Esophagus muscularis mucosa (tissue), 4 donors: ENCODE results near the gene GGA2. TPM values are rescaled to one million over a fixed set of nuclear protein-coding genes. Genes with fewer than 3 reads are reported as not detected.

Experiments
- DNase-seq: peaks from one replicate; pipeline ENCODE4 v3.0.0-alpha.2; 2017; ENCODE audit errors: extremely low spot score
- H3K27ac ChIP-seq, 4 donors: fragments of 200-600 bp; sonication (generic); replicated peaks in 1 of 4; 1 replicate in 3 of 4; 2 replicates in 1 of 4; pipeline ENCODE4 v1.5.1; 2016 to 2019; ENCODE audit warnings: mild to moderate bottlenecking in 1 of 4
- H3K27me3 ChIP-seq, 4 donors: fragments of 200-600 bp; sonication (generic); one replicate each; pipeline versions ENCODE4 v1.5.1 to v1.6.0; 2016 to 2019
- H3K36me3 ChIP-seq, 4 donors: fragments of 200-600 bp; sonication (generic); one replicate each; pipeline ENCODE4 v1.5.1; 2016 to 2019
- H3K4me1 ChIP-seq, 4 donors: fragments of 200-600 bp; sonication (generic); one replicate each; pipeline ENCODE4 v1.5.1; 2016 to 2019
- H3K4me3 ChIP-seq, 4 donors: fragments of 200-600 bp; sonication (generic); 1 replicate in 2 of 4; 2 replicates in 2 of 4; pipeline ENCODE4 v1.5.1; 2016 to 2019; ENCODE audit warnings: mild to moderate bottlenecking in 4 of 4, moderate library complexity in 1 of 4
- H3K9me3 ChIP-seq, 4 donors: fragments of 200-600 bp; sonication (generic); 1 replicate in 3 of 4; 2 replicates in 1 of 4; pipeline ENCODE4 v1.5.1; 2016 to 2019
- CTCF ChIP-seq, 3 experiments: fragments of 200-600 bp in 2 of 3; fragments of 450-650 bp in 1 of 3; sonication (generic) in 2 of 3; IDR thresholded peaks; one replicate each; pipeline ENCODE4 v1.5.1; 2017 to 2019; ENCODE audit warnings: antibody characterized with exemption in 3 of 3, mild to moderate bottlenecking in 2 of 3, moderate library complexity in 1 of 3
- EP300 ChIP-seq: sonication (generic); formaldehyde crosslinking; IDR thresholded peaks from one replicate; pipeline ENCODE4 v1.6.1; 2017; ENCODE audit warnings: antibody characterized with exemption
- POLR2A ChIP-seq: fragments of 450-650 bp; IDR thresholded peaks from one replicate; pipeline ENCODE4 v1.6.1; 2017; ENCODE audit warnings: antibody characterized with exemption, moderate library complexity, mild to moderate bottlenecking, low read depth
- POLR2AphosphoS5 ChIP-seq, 2 donors: sonication (generic); formaldehyde crosslinking; IDR thresholded peaks; one replicate each; pipeline ENCODE4 v1.6.1; 2017; ENCODE audit warnings: antibody characterized with exemption in 2 of 2
- WGBS: methylation state at CpG from one replicate; pipeline ENCODE4 v1.1.5; 2018; 5-methylcytosine and 5-hydroxymethylcytosine counted together
- intact Hi-C: fragments of 100-400 bp; cut with DNase I; formaldehyde crosslinking; loops from one replicate; pipeline ENCODE4 v1.15.1; 2023
- total RNA-seq, 4 donors: library from RNA; depleted of rRNA; stranded (reverse); fragments of >200 nt; gene quantifications; one replicate each; pipeline versions ENCODE4 v1.1.0 to v1.2.1, GENCODE V29; 2016

The GGA2 gene
- total RNA-seq, 4 donors from 2014 or later = 20.3 to 37.3 (median 23.0) TPM

DNA sequence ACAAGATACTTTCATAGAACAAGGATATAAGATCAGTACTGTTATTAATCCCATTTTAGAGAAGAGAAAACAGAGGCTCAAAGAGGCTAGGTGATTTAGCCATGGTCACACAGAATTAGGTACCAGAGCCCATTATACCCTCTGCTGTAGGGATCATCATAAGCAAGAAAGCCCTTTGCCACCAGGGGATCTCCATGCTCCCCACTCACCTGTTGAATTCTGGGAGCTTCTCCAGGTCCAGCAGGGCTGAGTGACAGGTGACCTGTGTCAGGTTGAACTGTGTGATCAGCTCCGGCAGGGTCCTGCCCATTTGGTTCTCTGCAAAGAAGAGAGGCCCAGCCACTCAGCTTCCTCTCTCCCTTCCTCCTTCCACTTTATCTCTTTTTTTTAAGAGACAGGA, 22.2 kb upstream of the GGA2 start:
- H3K27ac ChIP-seq = no peak overlapping the region
- no peak for TF ChIP-seq POLR2AphosphoS5 (IDR thresholded peaks at IDR 0.05)
- TF ChIP-seq POLR2A = no peak
- TF ChIP-seq CTCF (IDR thresholded peaks at IDR 0.05) = no peak
- TF ChIP-seq EP300 = no peak
- intact Hi-C loops = no loop called here
- no peak overlapping the region for H3K4me3 ChIP-seq
- 100% methylated on average over 1 of the region's 1 CpG for WGBS
- H3K9me3 ChIP-seq = no peaks in the 10 kb centered on the region
- H3K36me3 ChIP-seq = peaks cover 55 to 100% (median 90%) of the 10 kb centered on the region in 4 donors
- H3K27me3 ChIP-seq = no peaks in the 10 kb centered on the region
- no peaks in the 10 kb centered on the region for H3K4me1 ChIP-seq
- DNase-seq = no peak

- no peak overlapping the region for H3K4me3 ChIP-seq
- 87% methylated on average over 5 of the region's 5 CpGs for WGBS
- no peak for DNase-seq
- no peaks in the 10 kb centered on the region for H3K9me3 ChIP-seq
- no peaks in the 10 kb centered on the region for H3K27me3 ChIP-seq
- peaks cover 48 to 99% (median 82%) of the 10 kb centered on the region in 4 donors for H3K36me3 ChIP-seq
- intact Hi-C loops = no loop called here
- no peaks in the 10 kb centered on the region for H3K4me1 ChIP-seq
- H3K27ac ChIP-seq = no peak overlapping the region
- TF ChIP-seq EP300 (no peak), POLR2AphosphoS5 (IDR thresholded peaks at IDR 0.05) (no peak), CTCF (IDR thresholded peaks at IDR 0.05) (no peak), POLR2A (no peak)
These were observed 19.8 kb upstream of the GGA2 start for GRCh38 chr16:23530062-23530461.

- Histone ChIP-seq H3K27me3 (no peaks in the 10 kb centered on the region), H3K4me3 (no peak overlapping the region), H3K27ac (no peak overlapping the region), H3K36me3 (peaks cover 48 to 99% (median 82%) of the 10 kb centered on the region in 4 donors), H3K4me1 (no peaks in the 10 kb centered on the region), H3K9me3 (no peaks in the 10 kb centered on the region)
- intact Hi-C loops = no loop called here
- no peak for DNase-seq
- 94% methylated on average over 9 of the region's 10 CpGs for WGBS
- TF ChIP-seq POLR2A (no peak), EP300 (no peak), CTCF (IDR thresholded peaks at IDR 0.05) (no peak), POLR2AphosphoS5 (IDR thresholded peaks at IDR 0.05) (no peak)
These were observed 18.5 kb upstream of the GGA2 start for GRCh38 chr16:23528644-23529310.

- Histone ChIP-seq H3K27ac (no peak overlapping the region), H3K4me3 (no peak overlapping the region), H3K27me3 (no peaks in the 10 kb centered on the region), H3K36me3 (peaks cover 51 to 99% (median 82%) of the 10 kb centered on the region in 4 donors), H3K9me3 (no peaks in the 10 kb centered on the region), H3K4me1 (no peaks in the 10 kb centered on the region)
- intact Hi-C loops = no loop called here
- 93% methylated on average over 11 of the region's 11 CpGs for WGBS
- TF ChIP-seq POLR2A (no peak), CTCF (IDR thresholded peaks at IDR 0.05) (no peak), POLR2AphosphoS5 (IDR thresholded peaks at IDR 0.05) (no peak)
- DNase-seq = no peak
These were observed 17.8 kb upstream of the GGA2 start for GRCh38 chr16:23527961-23528643.
